ENCODE results near the gene TSPAN2.

Gene TSPAN2

GRCh38 chr1:115089420-115090185 is at the start of gene TSPAN2:
TSS of gene TSPAN2 (minus strand) at chr1:115089503. CDS start at chr1:115089432, 71 bp downstream.
- DNase-seq (ENCODE audit: low read depth in 2 of 2): no peak

GRCh38 chr1:115138973-115139372 is 49.7 kb upstream of the TSPAN2 start:
- peak; percentile 76 to 80 for DNase-seq (ENCODE audit: low read depth in 2 of 2)

GRCh38 chr1:115138271-115138670 is 49.0 kb upstream of the TSPAN2 start:
- DNase-seq (ENCODE audit: low read depth in 2 of 2): no peak

- DNase-seq (ENCODE audit: low read depth in 2 of 2): no peak
Observed at GRCh38 chr1:115137191-115137590, 47.9 kb upstream of the TSPAN2 start.

GRCh38 chr1:115136706-115137105 is 47.4 kb upstream of the TSPAN2 start:
- no peak for DNase-seq (ENCODE audit: low read depth in 2 of 2)

GRCh38 chr1:115136106-115136505 is 46.8 kb upstream of the TSPAN2 start:
- DNase-seq (ENCODE audit: low read depth in 2 of 2): no peak

GRCh38 chr1:115135681-115136080 is 46.4 kb upstream of the TSPAN2 start:
- DNase-seq (ENCODE audit: low read depth in 2 of 2): peak; percentile 31 to 33

GRCh38 chr1:115134850-115135480 is 45.7 kb upstream of the TSPAN2 start:
- DNase-seq (ENCODE audit: low read depth in 2 of 2): peak; percentile 68 to 70

GRCh38 chr1:115134231-115134630 is 44.9 kb upstream of the TSPAN2 start:
- no peak for DNase-seq (ENCODE audit: low read depth in 2 of 2)

GRCh38 chr1:115133440-115133839 is 44.1 kb upstream of the TSPAN2 start:
- DNase-seq (ENCODE audit: low read depth in 2 of 2): no peak

- no peak for DNase-seq (ENCODE audit: low read depth in 2 of 2)
Observed at GRCh38 chr1:115130786-115131185, 41.5 kb upstream of the TSPAN2 start.

- DNase-seq (ENCODE audit: low read depth in 2 of 2): no peak
Observed at GRCh38 chr1:115129071-115129640, 39.9 kb upstream of the TSPAN2 start.

- DNase-seq (ENCODE audit: low read depth in 2 of 2): no peak
Observed at GRCh38 chr1:115127539-115127938, 38.2 kb upstream of the TSPAN2 start.

GRCh38 chr1:115126516-115126915 is 37.2 kb upstream of the TSPAN2 start:
- no peak for DNase-seq (ENCODE audit: low read depth in 2 of 2)

GRCh38 chr1:115123116-115123515 is 33.8 kb upstream of the TSPAN2 start:
- DNase-seq (ENCODE audit: low read depth in 2 of 2): no peak

GRCh38 chr1:115121793-115122192 is 32.5 kb upstream of the TSPAN2 start:
- DNase-seq (ENCODE audit: low read depth in 2 of 2): no peak

- DNase-seq (ENCODE audit: low read depth in 2 of 2): no peak
Observed at GRCh38 chr1:115120296-115120695, 31.0 kb upstream of the TSPAN2 start.

GRCh38 chr1:115118611-115119010 is 29.3 kb upstream of the TSPAN2 start:
- peak; percentile 27 to 41 for DNase-seq (ENCODE audit: low read depth in 2 of 2)

- DNase-seq (ENCODE audit: low read depth in 2 of 2): no peak
Observed at GRCh38 chr1:115118086-115118485, 28.8 kb upstream of the TSPAN2 start.

GRCh38 chr1:115117298-115117697 is 28.0 kb upstream of the TSPAN2 start:
- no peak for DNase-seq (ENCODE audit: low read depth in 2 of 2)

GRCh38 chr1:115116512-115116911 is 27.2 kb upstream of the TSPAN2 start:
- DNase-seq (ENCODE audit: low read depth in 2 of 2): no peak

- no peak for DNase-seq (ENCODE audit: low read depth in 2 of 2)
Observed at GRCh38 chr1:115115521-115116161, 26.3 kb upstream of the TSPAN2 start.

GRCh38 chr1:115114308-115114707 is 25.0 kb upstream of the TSPAN2 start:
- no peak for DNase-seq (ENCODE audit: low read depth in 2 of 2)
